IMR-90 (cell line): ENCODE results near the gene CTNNA2. TPM values are rescaled to one million over a fixed set of nuclear protein-coding genes. Genes with fewer than 3 reads are reported as not detected.

Source experiments
- ATAC-seq: fragments of 200-7000 bp; cut with Tn5 transposase; 2 replicates; pipeline ENCODE4 v1.9.1; 2020; ENCODE audit warnings: low read depth, mild to moderate bottlenecking, moderate library complexity
- BruUV-seq: library from RNA; stranded (reverse); fragments of 400-500 nt; replicated peaks from 2 replicates; lab custom pipeline; 2021; lab: Mats Ljungman, UMichigan
- CTCF ChIA-PET: fragments of 300-600 bp; formaldehyde crosslinking; extraction: SDS; loops from one replicate; lab custom pipeline; 2021; ENCODE audit warnings: antibody characterized with exemption; lab: Yijun Ruan, JAX
- POLR2A ChIA-PET: fragments of 300-600 bp; sonication (Branson Sonifier 250); formaldehyde crosslinking; loops from one replicate; lab custom pipeline; 2022; ENCODE audit warnings: antibody characterized with exemption; ENCODE audit not compliant: unreplicated experiment; lab: Charles Lee
- DNase-seq: peaks from one replicate; pipeline ENCODE4 v3.0.0; 2013
- H2AFZ ChIP-seq: replicated peaks from 2 replicates; pipeline ENCODE3; 2013; ENCODE audit warnings: low read length, mild to moderate bottlenecking; ENCODE audit not compliant: poor library complexity
- H2AK5ac ChIP-seq: 2 replicates; pipeline ENCODE4 v1.6.1; 2013; ENCODE audit warnings: low read depth, low read length, inconsistent platforms
- H2AK9ac ChIP-seq: replicated peaks from 2 replicates; pipeline ENCODE3; 2013; ENCODE audit warnings: mild to moderate bottlenecking, low read depth, low read length, moderate library complexity; ENCODE audit not compliant: poor library complexity
- H2BK120ac ChIP-seq: 2 replicates; pipeline ENCODE4 v1.6.1; 2013; ENCODE audit warnings: low read depth, low read length, inconsistent platforms
- H2BK15ac ChIP-seq: 3 replicates; pipeline ENCODE4 v1.6.1; 2013; ENCODE audit warnings: low read depth, low read length, inconsistent platforms
- H2BK20ac ChIP-seq: 2 replicates; pipeline ENCODE4 v1.6.1; 2013; ENCODE audit warnings: low read depth, mild to moderate bottlenecking, inconsistent platforms, low read length, moderate library complexity
- H2BK5ac ChIP-seq: 2 replicates; pipeline ENCODE4 v1.6.1; 2013; ENCODE audit warnings: mild to moderate bottlenecking, low read depth, low read length, inconsistent platforms; ENCODE audit not compliant: poor library complexity, severe bottlenecking
- H3K14ac ChIP-seq: replicated peaks from 2 replicates; pipeline ENCODE4 v1.6.1; 2013; ENCODE audit warnings: low read depth, low read length, inconsistent platforms
- H3K18ac ChIP-seq: 2 replicates; pipeline ENCODE4 v1.6.1; 2013; ENCODE audit warnings: low read depth, low read length, control low read depth
- H3K23ac ChIP-seq: 2 replicates; pipeline ENCODE4 v1.6.1; 2013; ENCODE audit warnings: low read depth, low read length, inconsistent platforms
- H3K27ac ChIP-seq: 2 replicates; pipeline ENCODE4 v1.5.1; 2013; ENCODE audit warnings: mild to moderate bottlenecking, control low read depth, low read length; ENCODE audit not compliant: insufficient read depth
- H3K27me3 ChIP-seq: 2 replicates; pipeline ENCODE4 v1.6.1; 2013; ENCODE audit warnings: low read length; ENCODE audit not compliant: control insufficient read depth, insufficient read depth
- H3K36me3 ChIP-seq: 2 replicates; pipeline ENCODE4 v1.6.1; 2013; ENCODE audit warnings: low read length, mixed read lengths; ENCODE audit not compliant: control insufficient read depth, insufficient read depth
- H3K4ac ChIP-seq: 2 replicates; pipeline ENCODE4 v1.6.1; 2013; ENCODE audit warnings: low read depth, low read length, inconsistent platforms
- H3K4me1 ChIP-seq: 2 replicates; pipeline ENCODE4 v1.6.1; 2013; ENCODE audit warnings: low read length, mixed read lengths; ENCODE audit not compliant: control insufficient read depth, insufficient read depth
- H3K4me2 ChIP-seq: 2 replicates; pipeline ENCODE4 v1.6.1; 2013; ENCODE audit warnings: low read depth, mild to moderate bottlenecking, control low read depth, low read length, moderate library complexity
- H3K4me3 ChIP-seq: 2 replicates; pipeline ENCODE4 v1.5.1; 2013; ENCODE audit warnings: low read depth, mild to moderate bottlenecking, control low read depth, low read length, moderate library complexity; ENCODE audit not compliant: insufficient read depth
- H3K56ac ChIP-seq: 2 replicates; pipeline ENCODE4 v1.6.1; 2013; ENCODE audit warnings: low read length, inconsistent platforms; ENCODE audit not compliant: insufficient read depth; ENCODE audit errors: extremely low read depth
- H3K79me1 ChIP-seq, 2 experiments: 2 replicates each; pipeline ENCODE4 v1.6.1; 2013; ENCODE audit warnings: low read length in 2 of 2, inconsistent platforms in 1 of 2, low read depth in 1 of 2
- H3K9ac ChIP-seq: 2 replicates; pipeline ENCODE4 v1.6.1; 2013; ENCODE audit warnings: low read depth, low read length, control low read depth
- H3K9me1 ChIP-seq: 2 replicates; pipeline ENCODE4 v1.6.1; 2013; ENCODE audit warnings: low read length, inconsistent platforms; ENCODE audit not compliant: insufficient read depth
- H3K9me3 ChIP-seq: 2 replicates; pipeline ENCODE4 v1.6.1; 2013; ENCODE audit warnings: low read length; ENCODE audit not compliant: control insufficient read depth, insufficient read depth
- H4K20me1 ChIP-seq: 2 replicates; pipeline ENCODE4 v1.6.1; 2013; ENCODE audit warnings: low read length, inconsistent platforms; ENCODE audit not compliant: insufficient read depth
- H4K5ac ChIP-seq: 2 replicates; pipeline ENCODE4 v1.6.1; 2013; ENCODE audit warnings: mild to moderate bottlenecking, low read depth, low read length, control low read depth
- H4K8ac ChIP-seq, 2 experiments: 2 replicates each; pipeline ENCODE4 v1.6.1; 2013; ENCODE audit warnings: low read depth in 2 of 2, low read length in 2 of 2, control low read depth in 1 of 2, inconsistent platforms in 1 of 2
- H4K91ac ChIP-seq: 2 replicates; pipeline ENCODE4 v1.6.1; 2013; ENCODE audit warnings: low read depth, low read length, inconsistent platforms; ENCODE audit not compliant: insufficient read depth
- CHD1 ChIP-seq: IDR thresholded peaks from 2 replicates; pipeline ENCODE4 v1.6.1; 2012; ENCODE audit warnings: low read depth, low read length, improper control_type of control experiment
- CTCF ChIP-seq: conservative IDR thresholded peaks from 2 replicates; pipeline ENCODE4 v1.5.1; 2012; ENCODE audit warnings: mild to moderate bottlenecking, low read depth, low read length, improper control_type of control experiment
- MXI1 ChIP-seq: IDR thresholded peaks from 2 replicates; pipeline ENCODE4 v1.6.1; 2012; ENCODE audit warnings: low read depth, mild to moderate bottlenecking, low read length, moderate library complexity, borderline replicate concordance
- RAD21 ChIP-seq: IDR thresholded peaks from 2 replicates; pipeline ENCODE4 v1.6.1; 2012; ENCODE audit warnings: low read length, improper control_type of control experiment
- SMC3 ChIP-seq: fragments of 150-350 bp; IDR thresholded peaks from 2 replicates; pipeline ENCODE4 v1.6.1; 2016; ENCODE audit warnings: low read depth, mild to moderate bottlenecking, antibody characterized with exemption, low read length, moderate library complexity
- WGBS, 2 experiments: methylation state at CpG; one replicate each; pipeline versions ENCODE4 v1.1.5 to v1.1.7; 2013; ENCODE audit warnings: missing lambda C conversion rate in 2 of 2; ENCODE audit not compliant: insufficient read length in 1 of 2; ENCODE audit errors: extremely low coverage in 2 of 2; 5-methylcytosine and 5-hydroxymethylcytosine counted together
- dilution Hi-C: fragments of 300-500 bp; cut with HindIII; formaldehyde crosslinking; loops from one replicate; pipeline ENCODE4 v1.14.3; 2018; ENCODE audit warnings: low sequenced_read_pairs; ENCODE audit not compliant: unreplicated experiment
- in situ Hi-C: fragments of 300-500 bp; cut with MboI; formaldehyde crosslinking; loops from 3 replicates; pipeline ENCODE4 v1.14.3; 2019; ENCODE audit warnings: low sequenced_read_pairs, inconsistent platforms, mixed read lengths
- intact Hi-C: fragments of 100-400 bp; cut with micrococcal nuclease; formaldehyde crosslinking; loops from 2 replicates; pipeline ENCODE4 v1.10.0; 2022
- polyA plus RNA-seq, 3 experiments: library from polyadenylated mRNA; depleted of rRNA; stranded (reverse); fragments of >200 nt; gene quantifications; 2 replicates each; pipeline ENCODE4 v1.2.3, GENCODE V29; 2012; ENCODE audit warnings: low replicate concordance in 1 of 3
- total RNA-seq: library from RNA; depleted of rRNA; stranded (reverse); fragments of >200 nt; gene quantifications from 2 replicates; pipeline ENCODE4 v1.2.3, GENCODE V29; 2012

Gene CTNNA2
- total and polyA plus RNA-seq, 2 of the 4 experiments (the other 2 are of a cell fraction) = not detected

- ATAC-seq (peak; percentile 86), DNase-seq (peak; percentile 71)
- Histone ChIP-seq H3K79me1 (no peaks in the 10 kb centered on the region), H3K56ac (no peak overlapping the region), H4K8ac (no peak overlapping the region), H3K14ac (no peak overlapping the region), H4K20me1 (no peaks in the 10 kb centered on the region), H2AFZ (no peak overlapping the region), H3K36me3 (no peaks in the 10 kb centered on the region), H3K9ac (no peak overlapping the region), H3K9me3 (no peaks in the 10 kb centered on the region), H2BK15ac (no peak overlapping the region), H3K4me1 (no peaks in the 10 kb centered on the region), H3K27me3 (no peaks in the 10 kb centered on the region), H3K4ac (no peak overlapping the region), H2BK20ac (no peak overlapping the region), H2AK9ac (no peak overlapping the region), H3K27ac (no peak overlapping the region), H3K4me3 (no peak overlapping the region), H3K9me1 (no peaks in the 10 kb centered on the region), H2BK120ac (no peak overlapping the region), H3K4me2 (no peak overlapping the region), H4K5ac (no peak overlapping the region), H3K18ac (no peak overlapping the region), H4K91ac (no peak overlapping the region), H3K23ac (no peak overlapping the region), H2BK5ac (no peak overlapping the region), H2AK5ac (no peak overlapping the region)
- intact Hi-C loops (no loop called here), dilution Hi-C loops (no loop called here), in situ Hi-C loops (no loop called here)
- ChIA-PET POLR2A (no interaction called here), CTCF (interaction anchor here (0.9 kb wide), 1 partner anchor 27 kb away, joined by 3 read pairs; no protein-coding TSS in a partner anchor)
- TF ChIP-seq RAD21 (peak; percentile 94), CHD1 (no peak), CTCF (peak; percentile 83), MXI1 (no peak), SMC3 (peak; percentile 82)
- no TSS peak for BruUV-seq
- WGBS, 2 experiments = 0% methylated on average over 1 of the region's 7 CpGs; no CpG with 5 or more reads in 1 of the 2 experiments
These were observed 375.0 kb downstream of the CTNNA2 start for GRCh38 chr2:79887747-79888374.
